DND-41 (cell line): ENCODE results near the gene S1PR2.

Source experiments
- ATAC-seq: fragments of 200-7000 bp; cut with Tn5 transposase; 3 replicates; pipeline ENCODE4 v1.9.1; 2021; ENCODE audit warnings: low read depth; ENCODE audit not compliant: insufficient read depth
- DNase-seq: peaks from one replicate; pipeline ENCODE4 v3.0.0-alpha.2; 2020
- H2AFZ ChIP-seq: 2 replicates; pipeline ENCODE4 v1.6.0; 2012; ENCODE audit warnings: low read depth, low read length
- H3K27ac ChIP-seq: 2 replicates; pipeline ENCODE4 v1.5.1; 2012; ENCODE audit warnings: low read length, inconsistent platforms
- H3K27me3 ChIP-seq: fragments of 200-600 bp; sonication (generic); 2 replicates; pipeline ENCODE4 v1.6.0; 2012; ENCODE audit warnings: low read length, mild to moderate bottlenecking, inconsistent platforms; ENCODE audit not compliant: insufficient read depth, poor library complexity
- H3K36me3 ChIP-seq: 2 replicates; pipeline ENCODE4 v1.5.1; 2012; ENCODE audit warnings: low read length, inconsistent platforms; ENCODE audit not compliant: insufficient read depth
- H3K4me1 ChIP-seq: 2 replicates; pipeline ENCODE4 v1.5.1; 2012; ENCODE audit warnings: mild to moderate bottlenecking, low read length; ENCODE audit not compliant: insufficient read depth
- H3K4me2 ChIP-seq: 2 replicates; pipeline ENCODE4 v1.6.0; 2012; ENCODE audit warnings: mild to moderate bottlenecking, moderate library complexity, low read length, inconsistent platforms; ENCODE audit not compliant: insufficient read depth
- H3K4me3 ChIP-seq, 2 experiments: fragments of 200-600 bp in 1 of 2; shearing (Covaris generic) in 1 of 2; 2 replicates each; pipeline ENCODE4 v1.5.1; 2012 to 2016; ENCODE audit warnings: inconsistent platforms in 2 of 2, low read length in 2 of 2, mild to moderate bottlenecking in 2 of 2, low read depth in 1 of 2, moderate library complexity in 1 of 2
- H3K79me2 ChIP-seq: 2 replicates; pipeline ENCODE4 v1.6.0; 2012; ENCODE audit warnings: low read length, inconsistent platforms; ENCODE audit not compliant: insufficient read depth
- H3K9ac ChIP-seq: 2 replicates; pipeline ENCODE4 v1.6.0; 2012; ENCODE audit warnings: low read depth, mild to moderate bottlenecking, inconsistent platforms, low read length, moderate library complexity
- H3K9me3 ChIP-seq: 2 replicates; pipeline ENCODE4 v1.5.1; 2012; ENCODE audit warnings: low read length, moderate library complexity, mild to moderate bottlenecking, inconsistent platforms; ENCODE audit not compliant: insufficient read depth, severe bottlenecking
- H4K20me1 ChIP-seq: 2 replicates; pipeline ENCODE4 v1.6.0; 2012; ENCODE audit warnings: low read length; ENCODE audit not compliant: insufficient read depth
- CTCF ChIP-seq: IDR thresholded peaks from 2 replicates; pipeline ENCODE4 v1.5.1; 2012; ENCODE audit warnings: borderline replicate concordance, low read length, moderate library complexity, mild to moderate bottlenecking; ENCODE audit not compliant: poor library complexity, severe bottlenecking; ENCODE audit errors: extremely low read depth
- EZH2 ChIP-seq: IDR thresholded peaks from 3 replicates; pipeline ENCODE4 v1.6.1; 2012; ENCODE audit warnings: borderline replicate concordance, low read depth, mild to moderate bottlenecking, moderate library complexity, low read length, inconsistent platforms; ENCODE audit not compliant: severe bottlenecking

The S1PR2 gene

DNA sequence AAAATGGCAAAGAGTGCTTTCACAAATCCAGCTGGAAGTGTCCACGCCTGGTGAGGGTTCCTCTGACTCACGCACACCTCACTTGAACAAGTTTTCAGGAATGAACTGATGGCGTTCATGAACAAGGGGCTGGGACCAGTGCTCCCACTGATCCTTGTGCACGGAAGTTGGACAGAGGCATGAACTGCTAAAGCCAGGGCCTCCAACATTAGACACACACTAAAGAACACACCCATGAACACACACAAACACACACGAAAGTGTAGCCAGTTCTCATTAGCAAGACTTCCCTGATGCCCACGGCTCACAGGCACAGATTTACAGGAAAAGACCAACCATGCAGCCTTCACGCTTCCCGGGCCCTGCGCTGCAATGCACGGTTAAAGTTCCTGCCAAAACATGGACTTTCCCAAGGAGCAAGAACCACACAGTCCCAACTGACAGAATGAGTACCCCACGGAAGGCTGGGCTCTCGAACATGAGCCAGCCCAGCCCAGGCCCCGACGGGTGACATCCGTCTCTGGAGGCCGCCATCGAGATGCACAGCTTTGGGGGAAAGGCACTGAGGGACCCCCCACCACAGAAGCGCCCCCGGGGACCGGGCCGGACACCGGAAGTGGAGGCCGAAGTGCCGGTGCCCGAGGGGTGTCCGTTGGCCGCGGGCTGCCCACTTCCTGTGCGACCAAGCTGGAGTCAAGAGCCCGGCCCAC is 37.2 kb downstream of the S1PR2 start:
- peaks cover 39% of the 10 kb centered on the region for H3K4me1 ChIP-seq
- peak overlapping the region; percentile 94 for H3K9ac ChIP-seq
- H3K27me3 ChIP-seq = no peaks in the 10 kb centered on the region
- peak overlapping the region; percentile 96 for H3K27ac ChIP-seq
- peak overlapping the region; percentile 77 to 83 for H3K4me3 ChIP-seq
- peaks cover 49% of the 10 kb centered on the region for H3K36me3 ChIP-seq
- DNase-seq = no peak
- peak overlapping the region; percentile 81 for H2AFZ ChIP-seq
- no peak for ATAC-seq
- TF ChIP-seq EZH2 = no peak
- TF ChIP-seq CTCF = peak; percentile 1
- H4K20me1 ChIP-seq = peaks cover 43% of the 10 kb centered on the region
- peak overlapping the region; percentile 86 for H3K4me2 ChIP-seq
- peaks cover 62% of the 10 kb centered on the region for H3K79me2 ChIP-seq
- H3K9me3 ChIP-seq = no peaks in the 10 kb centered on the region

GRCh38 chr19:10192922-10193321 is 38.2 kb downstream of the S1PR2 start:
- ATAC-seq = no peak
- Histone ChIP-seq H3K27me3 (no peaks in the 10 kb centered on the region), H3K36me3 (peaks cover 59% of the 10 kb centered on the region), H3K79me2 (peaks cover 72% of the 10 kb centered on the region), H3K9me3 (no peaks in the 10 kb centered on the region), H3K9ac (peak overlapping the region; percentile 94), H3K4me1 (peaks cover 39% of the 10 kb centered on the region), H4K20me1 (peaks cover 53% of the 10 kb centered on the region), H3K4me3 (peak overlapping the region; percentile 77 to 83; a peak in 3 of 4 replicates), H3K27ac (peak overlapping the region; percentile 96), H2AFZ (no peak overlapping the region), H3K4me2 (peak overlapping the region; percentile 86)
- TF ChIP-seq EZH2 = no peak
- TF ChIP-seq CTCF = no peak
- no peak for DNase-seq

DNA sequence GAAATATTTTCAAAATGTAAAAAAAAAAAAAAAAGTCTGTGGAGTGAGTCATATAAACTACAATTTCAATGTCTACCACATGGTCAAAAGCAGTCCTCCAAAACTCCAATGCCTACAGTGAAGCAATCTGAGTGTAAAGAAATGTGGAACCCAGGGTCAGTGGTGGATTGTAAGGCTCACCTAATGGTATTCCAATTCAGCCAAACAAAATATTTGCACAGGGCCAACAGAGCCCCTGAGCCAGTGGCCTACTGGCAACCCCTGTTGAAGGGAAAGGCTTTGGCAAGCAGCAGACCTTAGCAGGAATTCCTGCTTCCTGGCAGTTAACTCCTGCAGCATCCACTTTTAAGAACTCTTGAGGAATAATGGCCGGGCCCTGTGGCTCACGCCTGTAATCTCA is 39.8 kb downstream of the S1PR2 start:
- H3K36me3 ChIP-seq = peaks cover 75% of the 10 kb centered on the region
- DNase-seq = no peak
- H2AFZ ChIP-seq = no peak overlapping the region
- H3K9ac ChIP-seq = peak overlapping the region; percentile 15; the same call in 1 of the 2 replicates
- H3K79me2 ChIP-seq = peaks cover 88% of the 10 kb centered on the region
- H3K27me3 ChIP-seq = no peaks in the 10 kb centered on the region
- no peaks in the 10 kb centered on the region for H3K9me3 ChIP-seq
- TF ChIP-seq CTCF (no peak), EZH2 (no peak)
- 0 out of 2 replicates have a peak overlapping the region, but pooled peaks have one; percentile 13 for H3K27ac ChIP-seq
- H4K20me1 ChIP-seq = peaks cover 68% of the 10 kb centered on the region
- no peak overlapping the region for H3K4me3 ChIP-seq
- peak overlapping the region; percentile 46 for H3K4me2 ChIP-seq
- no peak for ATAC-seq
- H3K4me1 ChIP-seq = peaks cover 39% of the 10 kb centered on the region
